NCI-H748 treated with DMSO at 0.1 percent for 48 hours (cell line): Measurements from ENCODE around the gene GLI3.

Experiments used
- DNase-seq: peaks from one replicate; lab custom pipeline; 2025; lab: John Stamatoyannopoulos, UW

Gene GLI3

DNA sequence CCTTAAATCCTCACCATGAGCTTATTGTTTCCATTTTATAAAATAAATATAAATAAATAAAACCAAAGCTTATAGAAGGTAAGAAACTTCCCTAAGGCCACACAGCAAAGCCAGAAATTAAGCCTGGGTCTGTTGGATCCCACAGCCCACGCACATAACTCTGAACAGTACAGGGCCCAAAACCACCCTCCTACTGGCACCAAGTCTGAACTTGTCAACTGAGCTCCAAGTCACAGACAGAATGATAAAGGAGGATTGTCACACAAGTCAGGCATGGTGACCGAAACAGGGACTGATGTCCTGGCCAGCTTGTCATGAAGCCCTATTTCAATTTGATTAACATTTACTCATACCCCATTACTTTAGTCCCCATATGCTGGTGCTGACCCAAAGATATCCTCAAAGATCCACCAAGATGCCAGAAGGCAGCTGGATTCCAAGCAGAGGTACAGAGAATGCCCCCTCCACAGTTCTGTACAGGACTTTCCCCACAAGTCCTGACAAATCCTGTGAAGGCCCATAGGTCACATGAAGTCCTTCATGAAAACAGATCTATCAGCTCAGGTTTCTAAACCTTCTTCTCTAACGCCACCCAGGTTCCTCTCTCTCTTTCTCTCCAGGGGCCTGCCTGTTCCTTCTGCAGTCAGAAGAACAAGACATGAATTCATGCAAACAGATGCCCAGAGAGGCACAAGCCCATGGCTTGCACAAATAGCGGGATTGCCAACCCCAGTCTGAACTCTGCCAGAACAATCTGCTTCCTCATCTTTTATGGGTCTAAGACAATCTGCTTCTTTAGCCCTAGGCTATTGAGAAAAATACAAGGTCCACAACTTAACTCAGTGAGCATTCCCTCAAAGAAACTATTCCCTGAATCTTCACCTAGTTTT lies 60.9 kb downstream of the GLI3 start:
- DNase-seq, result no peak

DNA sequence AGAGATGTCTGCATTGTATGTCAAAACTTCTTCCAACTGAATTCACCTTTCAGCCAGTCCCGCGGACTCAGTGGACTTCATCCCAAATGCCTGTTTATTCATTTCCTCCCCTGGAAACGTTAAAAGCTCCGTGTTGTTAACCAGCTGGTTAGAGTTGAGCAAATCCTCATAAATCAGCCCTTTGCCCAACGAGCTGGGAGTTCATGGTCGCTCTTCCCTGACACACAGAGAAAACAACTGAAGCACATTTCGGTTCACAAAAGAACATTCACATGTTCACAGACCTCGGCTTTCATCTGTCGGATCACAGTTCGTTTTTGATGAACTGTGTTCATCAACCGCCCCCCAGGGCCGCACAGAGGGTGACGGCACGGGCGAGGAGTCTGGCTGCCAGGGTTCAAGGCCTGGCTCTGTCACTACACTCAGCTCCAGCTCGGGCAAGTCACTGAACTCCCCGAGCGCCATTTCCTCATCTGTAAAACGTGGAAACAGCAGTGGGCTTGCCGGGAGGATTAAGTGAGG lies 62.6 kb downstream of the GLI3 start:
- no peak for DNase-seq

DNA sequence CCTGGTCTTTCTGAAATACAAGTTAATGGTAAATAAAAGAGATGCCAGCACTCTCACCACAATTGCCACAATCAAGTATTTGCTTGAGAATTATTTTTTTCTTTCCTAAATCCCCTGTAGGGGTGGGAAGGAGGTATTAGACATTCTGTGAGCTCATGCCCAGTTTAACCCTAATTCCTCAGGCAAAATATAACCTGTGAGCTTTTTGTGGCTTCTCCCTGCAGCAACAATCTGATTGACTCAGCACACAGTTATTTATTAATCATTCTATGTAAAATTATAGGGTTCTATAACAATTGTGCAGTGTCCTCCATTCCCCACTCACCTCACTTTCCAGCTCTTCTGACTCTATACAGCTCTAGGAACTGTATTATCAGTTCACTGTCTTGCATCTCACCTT lies 66.3 kb downstream of the GLI3 start:
- DNase-seq, result no peak

DNA sequence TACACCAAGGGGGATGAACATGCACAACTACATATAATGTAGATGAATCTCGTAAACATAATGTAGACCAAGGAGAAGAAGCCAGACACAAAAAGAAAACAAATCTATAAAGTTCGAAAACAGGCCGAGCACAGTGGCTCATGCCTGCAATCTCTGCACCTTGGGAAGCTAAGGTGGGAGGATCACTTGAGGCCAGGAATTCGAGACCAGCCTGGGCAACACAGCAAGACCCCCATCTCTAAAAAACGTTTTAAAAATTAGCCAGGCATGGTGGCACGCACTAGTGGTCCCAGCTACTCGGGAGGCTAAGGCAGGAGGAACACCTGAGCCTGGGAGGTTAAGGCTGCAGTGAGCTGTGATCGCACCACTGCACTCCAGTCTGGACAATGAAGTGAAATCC lies 68.5 kb downstream of the GLI3 start:
- DNase-seq, result no peak

DNA sequence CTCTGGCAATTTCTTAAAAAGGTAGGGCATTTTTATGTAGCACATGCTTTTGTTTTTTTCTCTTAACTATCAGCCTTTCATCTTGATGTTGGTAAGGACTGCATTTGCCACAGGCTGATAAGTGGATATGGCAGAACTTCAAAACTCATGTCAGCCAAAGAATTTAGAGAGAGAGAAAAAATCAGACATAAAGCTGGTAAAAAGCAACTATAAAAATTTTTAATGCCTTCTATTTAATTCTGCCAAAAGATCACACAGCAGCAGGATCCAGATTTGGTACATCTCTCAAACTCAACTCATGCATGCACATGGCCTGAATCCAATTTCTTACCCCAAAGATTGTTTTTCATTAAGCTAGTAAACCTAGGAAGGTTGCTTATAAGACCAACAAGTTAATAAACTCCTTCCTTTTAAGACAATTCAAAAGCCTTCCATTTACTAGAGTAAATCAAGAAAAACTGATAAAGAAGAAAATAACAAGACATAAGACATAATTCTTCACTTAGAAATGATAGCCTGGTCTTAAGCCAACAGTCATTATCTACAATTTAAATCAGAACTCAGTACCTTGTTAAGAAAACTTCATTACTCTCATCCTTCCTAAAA lies 69.3 kb downstream of the GLI3 start:
- no peak for DNase-seq

DNA sequence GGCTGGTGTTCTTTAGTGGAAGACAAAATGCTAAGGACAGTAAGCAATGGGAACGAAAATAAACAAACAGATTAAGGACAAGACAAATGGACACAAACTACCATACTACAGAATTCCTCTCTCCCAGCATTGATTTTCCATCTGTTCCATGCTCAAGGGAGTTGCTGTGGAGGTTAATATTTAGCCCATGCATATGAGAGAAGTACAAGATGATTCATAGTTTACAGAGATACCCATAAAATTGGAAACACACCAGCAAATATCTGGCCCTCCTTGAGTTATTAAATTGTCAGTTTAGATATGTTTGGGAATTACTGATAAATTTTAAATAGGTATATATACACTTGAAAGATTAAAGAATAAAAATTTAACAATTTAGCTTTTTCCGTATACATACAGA lies 69.8 kb downstream of the GLI3 start:
- no peak for DNase-seq

DNA sequence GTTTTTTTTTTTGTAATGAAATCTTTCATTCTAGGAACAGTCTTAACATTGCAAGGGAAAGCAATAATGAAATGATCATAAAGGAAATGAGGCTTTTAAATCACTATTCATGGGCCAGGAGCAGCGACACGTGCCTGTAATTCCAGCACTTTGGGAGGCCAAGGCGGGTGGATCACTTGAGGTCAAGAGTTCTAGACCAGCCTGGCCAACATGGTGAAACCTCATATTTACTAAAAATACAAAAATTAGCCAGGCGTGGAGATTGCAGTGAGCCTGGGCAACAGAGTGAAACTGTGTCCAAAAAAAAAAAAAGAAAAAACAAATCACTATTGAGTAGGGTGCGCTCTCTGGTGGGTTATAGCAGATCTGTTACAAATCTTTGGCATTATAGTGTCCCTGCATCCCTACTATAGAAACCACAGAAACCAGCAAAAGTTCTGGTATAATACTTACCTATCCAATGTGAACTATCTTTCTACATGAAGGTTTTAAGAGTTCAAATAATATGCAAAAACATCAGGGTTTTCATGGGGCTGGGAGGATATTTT lies 72.1 kb downstream of the GLI3 start:
- DNase-seq, result no peak

DNA sequence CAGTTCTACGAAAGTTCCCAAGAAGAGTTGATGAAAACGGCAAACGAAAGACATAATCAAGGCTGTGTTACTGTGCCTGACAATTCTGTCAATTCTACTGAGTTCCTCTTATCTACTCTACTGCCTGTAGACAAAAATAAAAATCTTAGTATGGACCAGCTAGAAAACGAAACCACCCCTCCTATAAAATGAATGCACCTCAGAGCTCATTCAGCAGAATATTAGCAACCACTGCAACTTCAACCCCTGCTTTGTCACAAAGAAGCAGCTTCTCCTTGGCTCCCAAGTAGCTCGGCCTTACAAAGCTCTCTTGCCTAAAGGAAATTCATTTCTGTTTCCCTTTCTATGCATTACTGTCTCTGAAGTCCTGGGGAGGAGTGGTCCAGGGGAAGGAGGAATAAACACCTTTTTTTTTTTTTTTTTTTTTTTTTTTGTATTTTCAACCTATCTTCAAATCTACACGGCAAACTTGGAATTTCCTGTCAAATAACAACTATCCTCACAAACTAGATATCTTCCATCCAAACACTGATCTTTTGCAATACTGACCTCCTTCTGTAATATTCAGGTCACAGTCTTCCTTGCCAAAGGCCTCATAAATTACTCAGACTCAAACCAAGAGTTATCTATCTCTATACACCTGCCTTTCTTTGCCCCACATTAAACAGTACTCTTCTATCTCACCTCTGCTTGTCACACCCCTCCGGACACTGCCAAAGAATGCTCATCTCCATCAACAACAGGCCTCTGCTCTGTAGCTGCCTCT lies 74.3 kb downstream of the GLI3 start:
- no peak for DNase-seq

DNA sequence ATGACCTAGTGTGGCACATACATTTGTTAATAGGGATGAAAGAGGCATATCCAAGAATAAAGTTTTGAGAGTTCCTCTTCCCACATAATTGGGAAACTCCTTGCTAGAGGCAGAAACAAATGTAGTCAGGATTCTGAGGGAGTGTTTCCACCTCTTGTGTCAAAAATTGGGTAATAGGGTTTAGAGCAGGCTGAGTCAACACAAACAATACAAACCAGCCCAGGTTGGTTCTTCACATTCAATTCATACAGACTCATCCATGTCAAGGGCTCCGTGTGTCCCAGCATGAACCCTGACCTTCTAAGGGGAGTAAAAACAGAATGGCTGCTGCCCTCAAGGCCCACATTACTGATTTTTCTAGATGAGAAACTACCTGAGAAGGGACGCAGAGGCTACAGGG lies 75.3 kb downstream of the GLI3 start:
- no peak for DNase-seq

DNA sequence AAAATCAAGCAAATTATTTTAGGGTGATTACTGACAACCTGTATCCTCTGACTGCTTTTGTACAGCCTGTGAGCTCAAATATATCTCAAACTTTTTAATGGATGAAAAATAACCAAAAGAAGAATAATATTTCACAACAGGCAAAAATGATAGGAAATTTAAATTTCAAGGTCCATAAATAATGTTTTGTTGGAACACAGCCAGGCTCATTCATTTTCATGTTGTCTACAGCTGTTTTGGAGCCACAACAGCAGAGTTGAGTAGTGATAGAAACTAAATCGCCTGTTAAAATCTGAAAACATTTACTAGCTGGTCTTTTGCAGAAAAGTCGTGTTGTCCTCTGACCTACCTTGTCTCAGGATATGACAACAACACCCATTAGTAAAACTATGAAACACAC lies 75.9 kb downstream of the GLI3 start:
- DNase-seq, result no peak

DNA sequence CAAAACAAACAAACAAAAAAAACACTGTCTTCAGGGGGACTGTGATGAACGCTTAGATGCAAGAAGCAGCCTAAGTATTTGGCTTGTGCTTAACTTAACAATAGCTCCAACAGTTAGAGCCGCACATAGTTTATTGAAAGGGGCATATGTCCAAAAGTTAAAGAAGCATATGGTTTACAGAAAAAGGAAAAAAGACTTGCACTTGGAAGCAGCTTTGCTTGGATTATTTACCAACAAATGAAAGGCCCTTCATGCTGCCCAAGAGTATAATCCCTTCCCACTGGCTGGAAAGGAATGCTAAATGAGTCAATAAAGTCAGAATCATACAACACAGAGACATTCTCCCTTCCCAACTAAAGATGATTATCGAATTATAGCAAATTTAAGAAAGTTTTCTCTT lies 77.9 kb downstream of the GLI3 start:
- no peak for DNase-seq

DNA sequence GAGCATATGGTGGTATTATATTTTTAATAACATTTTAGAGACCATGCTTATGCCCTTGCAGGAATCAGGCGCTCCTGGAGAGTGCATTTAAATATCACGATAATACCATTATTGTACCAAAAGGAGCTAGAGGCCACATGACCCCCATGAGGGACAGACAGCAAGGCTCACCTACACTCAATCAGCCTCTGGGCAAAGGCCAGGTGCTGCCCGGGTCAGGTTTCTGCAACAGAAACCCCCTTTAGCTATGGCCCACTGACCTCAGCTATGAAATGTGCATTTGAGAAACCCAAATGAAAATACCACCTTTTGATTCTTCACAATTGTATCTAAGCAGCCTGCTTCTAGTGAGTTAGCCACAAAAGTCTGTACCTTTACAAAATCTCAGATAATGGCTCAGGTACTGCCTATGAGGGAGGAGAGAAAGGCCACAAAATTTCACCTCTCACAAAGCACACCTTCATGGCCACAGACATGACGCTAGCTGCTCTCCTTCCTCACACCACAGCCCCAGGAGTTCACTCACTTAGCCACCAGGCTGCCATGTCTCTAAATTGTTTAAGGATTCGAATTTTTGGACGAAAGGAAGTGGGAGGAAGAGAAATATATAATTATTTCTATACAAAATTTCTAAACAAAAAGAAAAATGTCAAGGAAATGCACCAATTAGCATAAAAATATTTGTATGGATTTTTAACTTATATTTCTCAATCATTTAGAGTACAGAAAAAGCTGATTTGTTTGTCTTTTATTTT lies 79.9 kb downstream of the GLI3 start:
- DNase-seq, result no peak

DNA sequence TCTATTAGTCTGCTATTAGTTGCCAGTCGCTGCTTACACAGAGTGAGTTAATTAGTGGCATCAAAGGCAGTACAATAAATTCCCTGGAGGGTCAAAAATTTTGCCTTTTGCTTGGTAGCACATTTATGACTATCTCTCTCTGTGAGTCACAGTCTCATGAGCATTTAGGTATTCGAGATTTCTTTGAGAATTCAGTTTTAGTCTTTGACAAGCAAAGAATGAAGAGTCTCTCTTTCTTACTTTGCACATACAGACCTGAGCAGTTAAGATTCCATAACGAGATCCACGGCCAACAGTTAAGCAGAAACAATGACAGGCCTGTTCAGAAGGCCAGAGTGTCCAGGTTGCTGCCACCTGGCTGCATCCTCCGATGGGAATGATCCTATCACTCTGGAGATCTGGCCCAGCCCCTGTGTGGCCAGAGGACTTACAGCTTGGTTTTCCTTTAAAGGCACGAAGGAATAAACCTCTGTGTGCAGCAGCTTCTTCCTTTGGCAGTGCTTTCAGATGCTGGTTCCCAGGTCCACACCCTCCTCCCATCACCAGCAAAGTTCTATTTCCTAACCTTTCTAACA lies 80.6 kb downstream of the GLI3 start:
- no peak for DNase-seq

DNA sequence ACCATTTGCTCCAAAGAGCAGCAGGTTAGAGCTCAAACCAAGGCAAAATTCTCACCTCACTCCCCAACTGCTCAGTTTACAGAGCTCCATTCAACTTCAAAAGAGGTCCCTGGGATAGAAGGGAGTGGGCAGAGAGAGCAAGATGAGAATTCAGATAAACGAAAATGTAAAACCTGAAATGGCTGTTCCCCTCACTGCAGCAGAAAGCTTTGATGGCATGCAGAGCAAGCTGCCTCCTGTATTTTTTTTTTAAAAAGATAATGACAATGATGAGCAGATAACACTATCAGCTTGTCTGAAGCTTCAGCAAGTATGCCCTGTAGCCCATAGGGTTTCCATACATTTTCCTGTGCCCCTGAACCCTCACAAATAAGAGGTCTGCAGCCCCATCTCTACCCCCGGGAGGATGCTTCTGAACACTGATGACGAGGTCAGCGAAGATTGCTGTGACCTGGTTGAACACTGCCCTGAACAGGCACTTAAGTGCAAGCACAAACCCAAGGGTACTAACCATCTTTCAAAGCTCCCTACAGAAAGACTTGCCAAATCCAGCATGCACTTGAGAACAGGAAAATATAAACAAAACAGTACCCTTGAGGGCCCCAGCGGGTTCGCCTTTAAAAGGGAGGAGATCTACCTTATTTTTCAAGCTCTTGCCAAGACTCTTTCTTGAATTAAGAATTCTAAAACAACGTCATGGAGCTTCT lies 81.3 kb downstream of the GLI3 start:
- no peak for DNase-seq

DNA sequence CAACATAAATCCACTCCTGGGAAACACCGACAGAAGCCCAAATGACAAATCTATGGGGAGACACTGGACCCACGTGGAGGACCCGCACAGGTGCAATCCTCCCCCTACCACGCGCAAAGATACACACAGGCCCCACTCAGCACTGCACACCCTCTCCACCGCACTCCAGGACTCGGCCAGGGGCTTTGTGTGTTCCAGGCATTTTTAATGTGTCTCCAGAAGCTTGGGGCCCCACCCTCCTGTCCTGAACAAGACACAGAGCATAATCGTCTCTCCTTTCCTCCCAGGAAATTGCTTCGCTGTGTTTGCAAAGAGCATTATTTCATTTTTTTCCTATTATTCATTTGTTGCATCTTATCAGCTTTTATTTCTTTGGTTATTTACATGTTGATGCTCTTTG lies 82.8 kb downstream of the GLI3 start:
- no peak for DNase-seq

DNA sequence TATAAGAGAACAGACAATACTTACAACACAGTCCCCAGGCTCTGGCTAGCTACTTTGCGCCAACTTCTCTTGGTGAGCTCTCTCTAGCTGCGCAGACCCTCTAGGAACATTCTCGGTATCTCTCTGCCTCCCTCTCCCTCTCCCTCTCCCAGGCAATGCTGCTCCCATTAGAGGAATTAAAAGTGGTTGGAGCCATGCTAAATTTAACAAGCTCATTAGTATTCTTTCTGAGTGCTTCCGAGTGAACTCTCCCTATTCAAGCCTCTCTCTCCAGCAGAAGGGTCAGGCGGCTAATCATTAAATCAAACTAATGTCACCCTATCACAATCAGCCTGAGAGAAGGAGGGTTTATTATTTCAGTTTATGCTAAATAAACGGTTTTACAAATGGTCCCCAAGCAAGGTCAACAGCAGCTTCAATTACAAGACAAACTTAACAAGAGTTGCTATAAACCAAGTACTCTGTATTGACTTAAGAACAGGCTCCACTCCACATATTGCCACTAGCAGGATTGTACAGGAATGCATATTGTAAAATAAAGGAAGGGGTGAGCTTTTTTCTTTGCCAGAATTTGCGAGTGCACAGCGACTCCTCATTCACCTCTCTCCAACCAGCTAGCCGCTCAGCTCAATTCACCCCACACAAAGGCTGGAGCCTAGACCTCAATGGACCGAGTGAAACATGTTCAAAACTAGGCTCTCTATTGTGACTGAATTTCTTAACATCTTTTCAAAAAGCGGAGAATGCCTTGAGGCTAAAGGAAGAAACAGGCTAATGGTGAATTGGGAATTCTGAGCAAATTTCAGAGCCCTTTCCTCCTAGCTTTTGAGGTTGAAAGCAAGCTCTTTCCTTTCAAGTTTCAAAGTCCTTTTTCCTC lies 84.4 kb downstream of the GLI3 start:
- DNase-seq, result no peak

DNA sequence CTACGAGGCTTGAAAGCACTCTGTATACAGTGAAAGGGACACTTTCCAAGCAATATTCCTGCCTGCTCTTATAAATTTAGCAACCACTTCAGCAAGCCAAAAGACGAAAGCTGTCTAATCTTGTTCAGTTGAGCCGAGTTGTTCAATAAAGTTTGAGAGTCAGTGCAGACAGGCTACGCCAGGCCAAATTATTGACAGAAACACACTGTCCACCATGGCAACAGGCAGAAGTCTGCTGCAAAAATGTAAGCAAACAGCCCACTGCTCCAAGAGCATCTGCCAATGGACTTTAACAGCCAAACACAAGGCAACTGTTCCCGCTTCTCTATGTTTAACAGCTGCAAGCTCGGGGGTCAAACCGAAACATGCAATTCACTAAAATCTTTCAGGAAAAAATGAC lies 85.7 kb downstream of the GLI3 start:
- DNase-seq, result no peak

DNA sequence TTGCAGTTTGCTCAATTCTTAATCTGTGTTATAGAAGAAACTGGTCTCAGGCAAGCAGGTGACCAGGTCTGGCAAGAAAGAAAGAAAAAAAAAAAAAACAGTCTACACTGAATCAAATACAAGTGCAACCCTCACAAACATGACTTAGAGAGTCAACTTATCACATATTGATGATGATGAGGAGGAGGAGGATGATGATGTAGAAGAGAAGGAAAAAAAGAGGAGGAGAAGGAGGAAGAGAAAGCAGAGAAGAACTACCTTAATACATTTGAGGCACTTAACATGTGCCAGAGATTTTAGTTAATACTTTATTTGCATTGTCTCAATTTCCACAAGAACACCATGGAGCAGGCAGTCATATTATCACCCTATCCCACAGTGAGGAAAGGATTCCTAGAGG lies 91.5 kb downstream of the GLI3 start:
- DNase-seq, result no peak

DNA sequence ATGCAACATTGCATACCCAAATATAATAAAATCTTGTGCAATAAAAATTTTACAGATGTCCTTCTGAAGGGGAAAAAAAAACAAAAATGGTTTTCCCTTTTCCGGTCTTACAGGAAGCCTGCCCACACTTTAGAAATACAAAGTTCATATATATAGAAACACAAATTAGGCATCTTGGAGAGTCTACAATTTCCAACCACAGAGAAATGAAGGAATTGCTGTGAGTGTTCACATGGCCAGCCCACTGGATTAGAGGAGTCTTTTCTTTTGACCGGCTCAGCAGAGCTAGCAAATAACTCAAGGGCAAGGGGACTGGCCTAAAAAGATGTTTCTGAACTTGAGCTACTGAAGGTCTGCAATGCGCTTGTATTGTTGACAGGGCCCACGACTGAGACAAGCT lies 92.4 kb downstream of the GLI3 start:
- DNase-seq, result no peak
